NCI-H82 (cell line): ENCODE data around the gene ALDH4A1.
A peak's percentile ranks its signal among the peaks of the same experiment; 100 is the strongest.
"Not testable (repeated sequence)": the region's sequence is repeated elsewhere in the genome, so short reads cannot be mapped to it uniquely, and the experiment has no call there.

ENCODE experiments used
- DNase-seq: peaks from one replicate; lab custom pipeline; 2025; lab: John Stamatoyannopoulos, UW

ALDH4A1 gene

DNA sequence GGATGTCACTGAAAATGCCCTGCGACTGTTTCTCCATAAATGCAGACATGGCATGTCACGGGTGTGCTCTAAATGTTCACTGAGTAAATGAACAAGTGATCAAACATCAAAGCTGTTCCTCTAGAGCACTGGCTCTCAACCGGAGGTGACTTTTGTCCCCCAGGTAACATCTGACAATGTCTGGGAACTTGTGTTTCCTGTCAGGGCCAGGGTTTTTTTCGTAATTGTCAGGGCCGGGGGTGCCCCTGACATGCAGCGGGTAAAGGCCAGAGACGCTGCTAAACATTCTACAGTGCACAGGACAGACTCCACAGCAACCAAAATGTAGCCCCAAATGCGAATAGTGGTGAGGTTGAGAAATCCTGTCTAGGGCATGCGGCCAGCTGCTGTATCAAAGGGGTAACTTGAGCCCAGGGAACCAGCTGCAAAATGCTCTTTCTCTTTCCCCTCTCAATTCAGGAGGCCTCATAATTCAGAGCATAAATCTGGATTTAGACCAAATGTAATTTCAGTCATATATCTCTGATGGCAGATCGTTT lies 2.0 kb downstream of the ALDH4A1 start:
- DNase-seq: no peak

DNA sequence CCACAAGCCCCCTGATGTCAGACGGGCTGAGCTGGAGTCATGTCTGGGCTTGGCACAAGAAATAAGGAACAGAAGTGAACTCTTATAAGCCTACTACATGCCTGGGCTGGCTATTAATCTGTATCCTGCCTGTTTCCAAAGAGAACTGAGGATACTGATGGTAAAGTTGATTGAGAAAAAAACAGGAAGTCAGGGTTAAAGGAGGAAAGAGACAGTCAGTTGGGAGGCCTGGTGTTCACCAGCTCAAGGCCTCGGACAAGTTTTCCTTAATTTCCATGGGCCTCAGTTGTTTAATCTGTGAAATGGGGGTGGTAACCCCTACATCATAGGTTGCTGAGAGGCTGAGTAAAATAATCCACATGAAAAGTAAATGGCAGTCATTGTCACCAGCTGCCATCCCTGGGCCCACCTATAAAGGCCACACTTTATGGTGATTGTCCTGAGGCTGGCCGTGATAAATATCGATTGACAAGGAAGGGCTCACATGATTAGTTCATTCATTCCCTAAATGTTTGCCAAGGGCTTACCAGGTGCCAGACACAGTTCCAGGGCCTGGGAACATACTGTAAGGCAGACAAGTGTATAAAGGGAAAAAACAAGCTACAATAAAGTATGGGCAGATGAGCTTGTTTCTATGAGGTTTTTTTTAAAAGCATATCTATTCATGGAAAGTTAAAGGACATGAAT lies 2.8 kb downstream of the ALDH4A1 start:
- no peak for DNase-seq

DNA sequence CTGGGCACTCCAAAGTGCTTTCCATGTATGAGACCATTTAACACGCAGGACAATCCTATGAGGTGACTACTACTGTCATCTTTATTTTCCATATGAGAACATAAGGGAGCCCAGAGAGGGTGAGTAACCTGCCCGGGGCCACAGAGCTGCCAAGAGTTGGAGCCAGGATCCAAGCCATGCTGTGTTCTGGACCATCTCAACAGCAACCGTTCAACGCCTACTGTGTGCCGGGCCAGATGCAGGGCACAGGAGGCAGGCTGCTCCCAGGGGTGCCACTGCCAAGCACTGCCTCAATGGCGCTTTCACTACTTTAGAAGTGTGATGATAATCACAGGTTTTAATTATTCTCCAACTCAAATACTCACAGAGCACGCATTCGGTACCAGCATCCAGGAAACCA lies 3.8 kb downstream of the ALDH4A1 start:
- no peak for DNase-seq

DNA sequence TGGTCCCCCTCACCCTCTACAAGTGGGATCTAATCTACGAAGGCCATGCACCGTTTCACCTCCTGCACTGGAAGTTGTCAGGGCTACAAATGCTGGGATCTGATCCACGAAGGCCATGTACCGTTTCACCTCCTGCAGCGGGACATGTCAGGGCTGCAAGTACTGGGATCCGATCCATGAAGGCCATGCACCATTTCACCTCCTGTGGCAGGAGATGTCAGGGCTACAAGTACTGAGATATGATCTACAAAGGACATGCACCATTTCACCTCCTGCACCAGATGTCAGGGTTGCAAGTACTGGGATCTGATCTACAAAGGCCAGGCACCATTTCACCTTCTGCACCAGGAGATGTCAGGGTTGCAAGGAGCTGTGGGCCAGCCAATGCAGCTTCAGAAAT lies 7.0 kb downstream of the ALDH4A1 start:
- no peak for DNase-seq

DNA sequence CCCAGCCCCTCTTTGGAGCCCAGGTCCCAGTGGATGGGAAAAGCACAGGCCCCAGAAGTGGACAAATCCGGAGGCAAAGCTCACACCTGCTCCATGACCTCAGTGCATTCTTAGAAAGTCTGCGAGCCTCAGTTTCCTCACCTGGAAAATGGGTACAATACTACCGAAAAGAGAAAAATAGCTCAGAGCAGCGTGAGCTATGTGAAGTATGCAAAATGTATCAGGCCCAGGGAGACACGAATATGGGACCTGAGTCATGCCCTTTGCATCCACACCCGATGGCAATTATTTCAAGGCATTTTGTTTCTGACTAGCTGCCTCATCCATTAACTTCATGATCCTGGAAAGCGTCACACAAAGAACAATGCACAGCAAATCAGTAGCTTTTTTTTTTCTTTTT lies 9.2 kb downstream of the ALDH4A1 start:
- DNase-seq: no peak

DNA sequence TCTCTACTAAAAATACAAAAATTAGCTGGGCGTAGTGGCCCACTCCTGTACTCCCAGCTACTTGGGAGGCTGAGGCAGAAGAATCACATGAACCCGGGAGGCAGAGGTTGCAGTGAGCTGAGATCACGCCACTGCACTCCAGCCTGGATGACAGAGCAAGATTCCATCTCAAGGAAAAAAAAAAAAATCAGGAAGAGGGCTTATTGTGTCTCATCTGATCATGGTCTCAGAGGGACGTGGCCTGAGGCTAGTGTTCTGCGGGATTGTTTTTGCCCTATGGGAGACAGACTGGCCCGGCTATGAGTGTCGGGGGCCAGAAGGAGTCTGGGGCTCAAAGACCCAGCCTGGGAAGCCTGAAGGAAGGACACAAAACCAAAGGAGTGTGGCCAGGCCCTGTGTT lies 10.5 kb downstream of the ALDH4A1 start:
- not testable (repeated sequence) for DNase-seq

DNA sequence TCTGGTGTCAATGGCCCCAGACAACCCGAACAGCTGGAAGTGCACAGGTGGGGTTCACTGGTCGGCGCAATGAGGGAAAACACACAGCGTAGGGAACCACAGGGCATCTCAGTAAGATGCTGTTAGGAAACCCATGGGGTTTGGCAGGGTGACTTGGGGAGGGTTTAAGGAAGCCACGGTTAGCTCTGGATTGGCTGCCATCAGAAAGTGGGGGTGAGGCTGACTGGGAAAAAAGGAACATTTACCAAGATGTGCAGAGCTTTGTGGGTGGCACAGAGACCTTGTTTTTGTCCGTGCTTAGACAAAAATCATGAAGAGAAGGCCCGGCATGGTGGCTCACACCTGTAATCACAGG lies 11.0 kb downstream of the ALDH4A1 start:
- no peak for DNase-seq

DNA sequence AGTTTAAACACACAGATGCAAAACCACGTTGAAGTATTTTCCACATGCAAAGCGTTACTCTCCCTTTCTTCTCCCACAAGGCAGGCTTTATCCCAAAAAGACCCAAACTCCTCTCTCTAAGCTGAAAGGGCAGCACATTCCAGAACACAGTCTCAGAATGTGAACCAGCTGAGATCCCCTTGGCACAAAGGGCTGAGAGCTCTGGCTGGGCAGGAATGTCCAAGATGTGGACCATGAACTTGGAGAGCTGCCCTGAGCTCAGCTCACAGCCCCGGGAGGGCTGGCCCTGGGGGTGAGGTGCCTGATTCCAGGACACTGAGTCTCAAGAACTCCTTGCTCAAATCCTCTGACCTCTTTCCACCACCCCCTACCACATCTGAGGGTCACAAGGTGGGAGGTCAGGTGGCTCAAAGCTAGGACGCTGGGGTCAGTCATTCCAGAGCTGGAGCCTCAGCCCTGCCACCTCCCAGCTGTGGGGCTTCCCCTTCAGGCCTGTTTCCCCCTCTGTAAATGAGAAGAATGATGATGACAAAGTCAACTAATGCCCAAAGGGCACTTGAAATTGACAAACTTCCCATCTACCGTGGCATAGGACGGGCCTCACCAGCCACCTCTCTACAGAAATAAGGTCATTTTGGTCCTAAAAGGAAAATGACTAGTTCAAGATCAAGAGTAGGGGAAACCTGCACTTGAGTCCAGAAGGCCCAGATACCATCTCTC lies 11.5 kb downstream of the ALDH4A1 start:
- no peak for DNase-seq

DNA sequence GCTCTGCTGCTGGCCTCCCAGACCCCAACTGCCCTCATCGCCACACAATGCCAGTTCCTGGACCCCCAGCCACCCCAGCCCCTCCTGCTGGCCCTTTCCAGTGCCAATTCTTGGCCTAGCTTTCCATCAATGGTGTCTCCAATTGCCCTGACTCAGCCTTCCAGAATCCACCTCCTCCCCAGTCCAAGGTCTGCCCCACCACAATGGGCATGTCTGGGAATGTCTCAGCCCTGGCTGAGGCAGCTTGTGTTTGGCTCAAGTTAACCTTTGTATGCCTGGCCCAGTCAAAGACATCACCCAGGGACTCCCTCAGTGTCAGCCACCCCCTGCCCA lies 16.4 kb downstream of the ALDH4A1 start:
- no peak for DNase-seq

DNA sequence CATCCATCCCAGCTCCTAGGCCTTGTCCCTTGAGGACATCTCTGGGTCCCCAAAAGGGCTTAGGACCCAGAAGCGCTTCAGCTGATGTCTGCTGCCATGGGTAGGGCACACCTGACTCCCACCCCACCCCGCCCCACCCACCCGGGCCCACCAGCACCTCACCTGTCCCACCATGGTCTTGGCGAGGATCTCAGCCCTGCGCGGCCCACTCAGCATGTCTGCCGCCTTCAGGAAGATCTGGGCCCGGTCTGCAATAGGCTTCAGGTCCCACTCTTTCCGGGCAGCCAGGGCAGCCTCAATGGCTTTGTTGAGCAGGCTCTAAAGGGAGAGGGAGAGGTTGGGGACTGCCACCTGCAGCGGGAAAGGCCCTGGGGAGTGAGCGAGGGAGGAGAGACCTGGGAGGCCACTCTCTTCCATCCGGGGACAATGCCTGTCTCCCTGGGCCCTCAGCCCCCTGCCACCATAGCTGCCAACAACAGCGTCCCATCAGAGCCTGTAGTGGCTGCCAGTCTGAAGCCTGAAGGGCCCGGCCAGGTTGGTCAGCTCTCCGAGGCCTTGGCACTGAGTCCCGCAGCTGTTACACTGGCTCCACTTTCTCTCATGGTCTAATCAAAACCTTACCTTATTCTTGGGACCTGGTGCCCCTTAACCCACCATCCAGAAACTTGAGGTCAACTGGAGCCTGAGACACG lies 16.9 kb downstream of the ALDH4A1 start:
- no peak for DNase-seq

DNA sequence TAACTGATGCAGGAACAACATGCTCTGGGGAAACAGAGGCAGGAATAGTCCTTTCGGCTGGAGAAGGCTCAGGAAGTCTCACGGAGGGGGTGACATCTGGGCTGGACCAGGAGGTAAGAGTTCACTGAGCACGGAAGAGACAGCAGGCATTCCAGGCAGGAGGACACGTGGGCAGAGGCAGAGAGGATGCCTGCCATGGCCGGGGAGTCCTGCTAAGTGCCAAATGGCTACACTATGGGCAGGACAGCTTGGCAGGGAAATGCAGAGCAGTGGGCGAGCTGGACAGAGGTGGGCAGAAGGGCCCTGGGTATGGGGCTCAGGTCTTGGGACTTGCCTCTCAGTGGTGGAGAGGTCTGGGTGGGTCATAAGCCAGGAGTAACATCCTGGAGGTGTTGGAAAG lies 17.6 kb downstream of the ALDH4A1 start:
- no peak for DNase-seq

DNA sequence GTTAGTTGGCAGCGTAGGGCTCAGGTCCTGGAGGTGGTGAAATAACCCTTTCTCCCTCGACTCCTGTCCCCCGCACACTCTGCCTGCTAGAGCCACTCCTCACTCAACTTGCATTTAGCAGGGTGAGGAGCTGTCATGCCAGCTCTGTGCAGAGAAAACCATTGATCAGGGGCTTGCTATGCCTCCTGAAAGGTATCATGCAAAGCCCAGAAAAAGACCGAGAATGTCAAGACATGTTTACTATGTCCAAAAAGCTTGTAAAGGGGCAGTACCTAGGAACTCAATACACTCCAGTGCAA lies 18.0 kb downstream of the ALDH4A1 start:
- DNase-seq: no peak

DNA sequence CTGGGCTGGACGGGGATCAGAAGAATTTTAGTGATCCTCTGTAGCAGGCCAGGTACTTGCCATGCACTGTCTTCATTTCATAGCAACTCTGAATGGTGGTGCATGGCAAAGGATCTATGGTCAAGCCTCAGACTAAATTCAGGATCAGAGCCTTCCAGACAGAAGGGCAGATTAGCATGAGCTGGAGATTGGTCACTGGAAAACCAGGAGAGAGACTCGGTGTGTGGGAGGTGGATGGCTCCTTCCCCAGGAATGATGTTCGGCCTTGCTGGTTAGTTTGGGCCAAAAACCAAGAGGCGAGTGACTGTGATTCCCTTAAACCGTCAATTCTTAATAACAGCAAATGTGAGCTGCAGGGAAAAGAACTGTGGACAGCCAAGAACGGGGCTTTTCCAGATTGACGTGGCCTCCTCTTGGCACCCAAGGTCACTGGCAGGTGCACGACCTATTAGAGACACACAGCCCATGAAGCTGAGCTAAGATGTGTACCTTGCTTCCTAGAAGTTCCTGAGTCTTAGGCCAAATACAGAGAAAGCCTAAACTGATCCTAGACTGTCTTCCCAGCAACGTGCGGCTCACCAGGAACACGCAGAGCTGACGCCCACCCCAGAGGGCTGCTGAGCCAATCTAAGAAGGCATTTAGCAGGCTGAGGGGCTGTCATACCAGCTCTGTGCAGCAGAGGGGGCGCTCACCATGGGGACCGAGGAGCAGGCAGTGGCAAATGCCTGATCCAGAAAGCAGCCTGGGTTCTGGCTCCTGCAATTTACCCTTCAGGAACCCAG lies 18.5 kb downstream of the ALDH4A1 start:
- peak; percentile 90 for DNase-seq

DNA sequence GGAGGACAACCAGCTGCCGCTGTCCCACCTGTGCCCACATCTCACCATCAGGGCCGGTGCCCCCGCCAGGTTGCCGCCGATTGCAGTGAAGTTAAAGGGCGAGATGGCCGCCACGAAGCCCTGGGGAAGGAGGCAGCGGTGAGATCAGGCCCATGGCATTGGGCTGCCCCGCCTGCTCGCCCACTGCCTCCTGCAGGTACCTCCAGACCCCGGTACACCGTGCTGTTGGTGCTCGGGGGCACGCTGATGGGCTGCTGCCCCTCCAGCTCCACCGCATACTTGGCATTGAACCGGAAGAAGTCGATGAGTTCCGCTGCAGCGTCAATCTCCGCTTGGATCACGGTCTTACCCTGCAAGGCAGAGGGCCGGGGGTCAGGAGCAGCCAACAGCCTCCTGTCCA lies 19.3 kb downstream of the ALDH4A1 start:
- no peak for DNase-seq

DNA sequence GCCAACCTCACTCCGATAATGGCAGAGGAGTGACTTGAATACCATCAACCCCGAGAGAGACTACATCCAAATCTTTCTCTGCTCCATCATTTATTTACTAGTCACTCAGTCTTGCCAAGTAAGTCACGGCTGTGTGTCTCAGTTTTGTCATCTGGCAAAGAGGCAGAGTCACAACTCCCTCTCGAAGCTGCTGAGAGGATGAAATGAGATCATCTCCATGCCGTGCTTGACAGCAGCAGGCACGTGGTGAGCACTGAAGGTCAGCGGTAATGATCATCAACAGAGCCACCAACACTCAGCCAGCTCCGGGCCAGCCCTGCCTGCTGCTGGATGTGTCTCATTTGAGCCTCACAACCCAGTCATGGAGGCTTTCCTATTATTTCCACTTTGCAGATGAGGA lies 19.9 kb downstream of the ALDH4A1 start:
- DNase-seq: peak; percentile 31

DNA sequence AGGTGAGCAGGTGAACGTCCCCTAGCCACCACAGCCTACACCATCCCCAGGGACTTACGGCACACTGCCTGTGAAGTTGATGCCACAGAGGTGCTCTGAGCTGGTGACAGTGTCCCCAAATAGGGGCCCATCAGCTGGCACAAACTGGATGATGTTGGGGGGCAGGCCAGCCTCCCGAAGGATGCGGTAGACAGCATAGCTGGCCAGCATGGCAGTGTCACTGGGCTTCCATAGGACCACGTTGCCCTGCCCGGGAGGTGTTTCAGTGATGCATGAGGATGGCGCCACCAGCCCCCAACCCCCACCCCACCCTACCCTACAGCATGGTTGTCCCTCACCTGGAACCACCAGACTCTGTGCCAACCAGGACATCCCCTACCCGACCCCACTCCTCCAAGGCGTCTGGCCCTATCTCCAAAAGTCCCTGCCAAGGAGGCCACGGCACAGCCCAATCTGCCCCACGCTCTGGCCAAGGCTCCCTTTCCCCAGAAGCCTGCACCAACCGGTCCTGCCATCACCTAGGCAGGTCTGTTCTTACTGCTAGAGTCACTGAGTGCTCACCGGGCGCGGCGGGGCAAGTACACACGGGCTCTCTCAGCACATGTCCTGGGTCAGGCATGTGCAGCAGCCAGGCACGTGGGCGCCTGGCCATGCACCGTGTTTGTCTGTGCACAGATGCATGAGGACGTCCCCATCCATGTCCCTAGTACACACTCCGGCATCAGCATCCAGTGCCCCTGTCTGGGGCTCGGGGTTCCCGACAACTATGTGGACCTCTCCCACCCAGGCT lies 20.5 kb downstream of the ALDH4A1 start:
- no peak for DNase-seq

DNA sequence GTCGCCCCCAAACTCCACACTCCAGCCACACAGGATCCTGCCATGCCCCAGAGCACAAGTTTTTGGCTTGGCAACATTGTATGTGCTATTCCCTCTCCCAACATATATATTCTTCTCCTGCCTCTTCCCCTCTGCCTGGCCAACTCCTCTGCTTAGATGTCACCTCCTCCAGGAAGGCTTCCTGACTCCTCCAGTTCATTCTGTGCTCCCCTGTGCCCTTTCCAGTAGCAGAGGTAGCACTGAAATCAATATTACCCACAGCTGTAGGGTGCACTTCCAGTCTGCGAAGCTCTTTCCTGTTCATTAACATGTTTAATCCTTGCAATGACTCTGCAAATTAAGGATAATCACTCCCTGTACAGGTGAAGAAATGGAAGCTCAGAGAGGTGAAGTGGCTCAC lies 21.2 kb downstream of the ALDH4A1 start:
- no peak for DNase-seq

DNA sequence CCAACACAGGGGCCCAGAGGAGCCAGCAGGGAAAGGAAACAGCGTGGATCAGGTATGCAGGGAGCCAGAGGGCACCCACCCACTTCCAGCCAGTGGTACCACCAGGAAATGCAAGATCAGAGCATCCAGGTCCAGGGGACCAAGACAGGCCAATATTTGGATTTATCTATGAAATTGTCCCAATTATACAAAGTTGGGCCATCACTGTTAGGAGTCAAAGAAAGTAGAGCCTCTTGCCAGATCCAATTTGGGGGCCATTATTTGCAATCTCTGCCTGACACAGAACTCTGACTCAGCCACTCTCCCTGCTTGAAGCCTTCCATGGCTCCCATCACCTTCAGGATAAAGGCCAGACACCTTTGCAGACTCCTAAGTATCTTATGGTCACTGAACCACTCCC lies 21.8 kb downstream of the ALDH4A1 start:
- no peak for DNase-seq

DNA sequence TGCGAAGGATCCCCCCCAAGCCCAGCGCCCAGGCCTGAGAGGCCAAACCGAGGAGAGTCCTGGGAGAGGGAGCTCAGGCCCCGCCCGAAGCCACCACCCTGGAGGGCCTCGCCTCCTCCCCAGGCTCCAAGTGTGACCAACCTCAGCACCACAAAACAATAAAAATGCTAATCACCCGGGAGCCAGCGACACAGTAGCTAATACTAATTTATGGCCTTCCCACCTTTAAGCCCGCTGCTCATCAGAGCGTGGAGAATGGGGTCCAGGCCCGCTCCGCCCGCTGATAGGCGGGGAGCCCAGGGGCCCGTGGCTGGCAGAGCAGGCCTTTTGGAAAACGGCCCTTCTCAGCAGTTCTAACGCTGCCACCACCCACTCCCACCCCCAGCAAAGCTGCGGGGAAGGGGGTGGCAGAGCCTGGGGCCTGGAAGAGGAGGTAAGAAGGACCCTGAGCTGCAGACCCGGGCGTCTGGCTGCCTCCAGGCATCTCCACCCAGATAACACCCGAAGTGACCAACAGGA lies 22.5 kb downstream of the ALDH4A1 start:
- peak; percentile 96 for DNase-seq

DNA sequence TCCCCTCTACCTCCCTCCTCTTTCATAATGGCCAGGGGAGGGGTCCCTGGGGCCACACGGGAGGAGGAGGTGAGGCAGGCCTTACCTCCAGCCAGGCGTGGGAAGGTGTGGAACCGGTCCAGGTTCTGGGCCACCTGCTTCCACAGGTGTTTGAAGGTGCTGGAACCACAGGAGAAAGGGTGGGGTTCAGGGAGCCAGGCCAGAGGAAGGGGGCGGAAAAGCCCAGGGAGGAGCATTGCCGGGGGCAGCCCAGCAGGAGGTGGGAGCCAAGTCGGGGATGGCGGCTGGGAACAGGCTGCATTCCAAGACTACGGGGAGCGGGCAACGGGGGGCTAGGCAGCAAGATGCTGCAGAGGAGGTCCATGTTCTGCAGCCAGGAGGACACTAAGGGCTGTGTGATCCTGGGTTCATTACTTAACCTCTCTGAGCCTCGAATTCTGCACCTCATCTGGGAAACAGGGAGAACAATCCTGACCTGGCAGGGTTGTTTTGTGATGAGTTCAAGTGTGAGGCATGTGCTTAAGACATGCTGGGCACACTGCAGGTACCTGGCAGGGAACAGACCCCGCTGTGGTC lies 23.1 kb downstream of the ALDH4A1 start:
- no peak for DNase-seq

DNA sequence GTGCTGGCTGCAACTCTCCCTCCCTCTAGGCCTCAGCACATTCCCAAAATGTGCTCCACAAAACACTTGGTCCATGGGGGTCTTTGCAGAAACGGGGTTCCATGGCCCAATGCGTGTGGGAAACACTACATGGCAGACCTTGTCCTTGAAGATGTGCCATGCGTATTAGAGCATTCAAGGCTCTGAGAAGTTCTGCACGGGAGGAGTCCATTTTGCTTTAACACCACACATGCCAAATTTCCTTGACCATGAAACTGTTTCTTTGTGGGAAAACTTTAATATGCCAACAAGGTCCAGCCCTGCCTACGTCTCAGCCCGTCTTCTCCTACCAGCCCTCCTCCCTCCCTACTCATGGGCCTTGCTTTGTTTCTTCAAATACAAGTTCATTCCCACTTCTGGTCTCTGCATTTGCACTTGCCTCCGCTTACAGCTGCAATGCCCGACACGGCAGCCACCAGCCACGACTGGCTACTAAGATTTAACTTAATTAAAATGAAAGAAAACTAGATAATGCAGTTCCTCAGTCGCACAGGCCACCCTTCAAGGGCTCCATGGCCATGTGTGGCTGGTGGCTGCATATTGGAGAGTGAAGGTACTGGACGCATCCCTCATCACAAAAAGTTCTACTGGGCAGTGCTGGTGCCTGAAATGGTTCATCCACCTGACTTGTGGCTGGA lies 23.7 kb downstream of the ALDH4A1 start:
- DNase-seq: no peak
